GM19455 (cell line): Measurements from ENCODE around the gene FGF4.
"Not testable (repeated sequence)": the region's sequence is repeated elsewhere in the genome, so short reads cannot be mapped to it uniquely, and the experiment has no call there.

ENCODE experiments used
- ATAC-seq: cut with Tn5 transposase; IDR thresholded peaks from one replicate; pipeline ENCODE4 v1.9.1; 2021; ENCODE audit not compliant: unreplicated experiment

The FGF4 gene

DNA sequence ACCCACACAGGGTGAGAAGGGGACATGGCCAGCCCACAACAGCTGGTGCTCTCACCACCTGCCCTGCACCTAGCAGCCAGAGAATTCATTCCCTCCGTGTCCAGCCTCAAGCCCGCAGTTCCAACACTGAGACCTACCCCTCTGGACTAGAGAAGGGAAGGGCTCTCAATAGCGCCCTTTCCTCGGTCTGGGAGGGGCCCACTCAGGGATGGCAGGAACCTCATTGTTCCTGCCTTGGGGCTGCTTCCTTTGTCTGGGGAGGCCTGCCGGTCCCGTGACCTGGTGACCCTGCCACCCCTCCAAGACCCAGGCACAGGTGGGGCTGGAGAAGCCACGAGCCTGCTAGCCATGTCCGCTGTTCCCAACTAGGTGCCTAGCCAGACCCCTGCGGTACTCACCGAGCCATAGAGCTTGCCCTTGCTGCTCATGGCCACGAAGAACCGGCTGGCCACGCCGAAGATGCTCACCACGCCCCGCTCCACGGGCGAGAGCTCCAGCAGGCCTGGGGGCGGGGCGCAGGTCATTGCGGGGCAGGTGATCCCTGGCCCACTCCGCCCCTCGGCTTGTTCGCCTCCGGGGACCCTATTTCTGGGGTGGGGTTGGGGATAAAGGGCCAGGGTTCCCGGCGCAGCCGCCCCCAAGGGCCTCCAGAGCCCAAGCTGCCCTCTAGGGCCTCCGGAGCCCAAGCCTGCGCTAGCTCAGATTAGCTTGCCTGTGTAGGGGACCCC, 1.4 kb downstream of the FGF4 start:
- ATAC-seq: no peak

DNA sequence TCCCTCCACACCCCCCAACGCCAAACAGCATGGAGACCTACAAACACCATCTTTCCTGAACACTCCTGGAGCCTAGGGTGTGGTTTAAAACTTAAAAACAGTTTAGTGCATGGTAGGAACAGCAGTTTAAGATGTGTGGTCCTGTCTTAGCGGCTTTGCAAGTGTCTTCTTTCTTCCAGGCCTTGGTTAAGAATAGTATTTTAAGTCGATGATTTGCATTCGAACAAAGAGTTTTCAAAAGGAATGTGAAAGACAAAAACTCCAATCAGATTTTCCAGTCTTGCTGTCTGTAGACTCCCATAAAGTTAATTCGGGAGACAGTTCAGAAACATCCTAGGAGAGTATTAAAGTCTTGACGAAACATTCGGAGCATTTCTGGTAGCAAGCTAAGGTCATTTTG, 3.7 kb downstream of the FGF4 start:
- ATAC-seq: no peak

GRCh38 chr11:69770540-69770939, 4.6 kb downstream of the FGF4 start:
- no peak for ATAC-seq

- no peak for ATAC-seq
Measured at GRCh38 chr11:69765498-69765995, 9.6 kb downstream of the FGF4 start.

- ATAC-seq: not testable (repeated sequence)
Measured at GRCh38 chr11:69764918-69765317, 10.2 kb downstream of the FGF4 start.

DNA sequence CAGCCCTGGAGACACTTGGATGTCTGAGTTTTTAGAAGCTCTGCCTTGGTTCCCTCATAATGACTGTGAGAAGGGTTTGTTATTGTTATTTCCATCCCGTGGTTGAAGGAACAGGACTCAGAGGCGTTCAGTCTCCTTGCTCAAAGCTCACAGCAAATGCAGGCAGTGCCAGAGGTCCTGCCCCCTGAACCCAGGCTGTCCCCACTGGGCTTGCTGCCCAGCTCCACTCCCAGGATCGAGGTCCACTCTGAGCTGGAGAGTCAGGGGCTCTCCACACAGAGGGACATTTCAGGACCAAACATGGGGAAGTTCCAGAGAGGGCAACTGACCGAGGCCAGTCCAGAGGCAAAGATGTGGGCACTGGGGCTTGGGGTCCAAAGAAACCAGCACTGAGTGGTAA, 14.8 kb downstream of the FGF4 start:
- no peak for ATAC-seq

DNA sequence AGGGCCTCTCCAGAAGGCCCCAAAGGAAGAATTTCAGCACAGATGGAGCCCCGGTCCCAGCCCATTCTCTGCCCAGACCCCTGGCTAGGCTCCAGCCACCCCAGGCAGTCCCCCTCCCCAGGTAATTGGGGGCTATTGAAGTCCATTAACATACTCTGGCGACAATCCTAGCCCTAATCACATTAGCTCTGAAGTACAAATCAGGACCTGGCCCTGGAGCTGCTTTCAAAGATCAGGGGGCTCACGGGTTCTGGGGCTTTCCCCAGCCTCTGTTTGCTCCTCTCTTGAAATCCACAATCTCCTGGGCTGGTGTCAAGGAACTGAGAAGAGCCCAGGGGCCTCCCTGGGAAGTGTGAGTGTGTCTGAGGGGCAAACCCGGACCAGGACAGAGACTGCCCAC, 22.3 kb downstream of the FGF4 start:
- ATAC-seq: no peak

DNA sequence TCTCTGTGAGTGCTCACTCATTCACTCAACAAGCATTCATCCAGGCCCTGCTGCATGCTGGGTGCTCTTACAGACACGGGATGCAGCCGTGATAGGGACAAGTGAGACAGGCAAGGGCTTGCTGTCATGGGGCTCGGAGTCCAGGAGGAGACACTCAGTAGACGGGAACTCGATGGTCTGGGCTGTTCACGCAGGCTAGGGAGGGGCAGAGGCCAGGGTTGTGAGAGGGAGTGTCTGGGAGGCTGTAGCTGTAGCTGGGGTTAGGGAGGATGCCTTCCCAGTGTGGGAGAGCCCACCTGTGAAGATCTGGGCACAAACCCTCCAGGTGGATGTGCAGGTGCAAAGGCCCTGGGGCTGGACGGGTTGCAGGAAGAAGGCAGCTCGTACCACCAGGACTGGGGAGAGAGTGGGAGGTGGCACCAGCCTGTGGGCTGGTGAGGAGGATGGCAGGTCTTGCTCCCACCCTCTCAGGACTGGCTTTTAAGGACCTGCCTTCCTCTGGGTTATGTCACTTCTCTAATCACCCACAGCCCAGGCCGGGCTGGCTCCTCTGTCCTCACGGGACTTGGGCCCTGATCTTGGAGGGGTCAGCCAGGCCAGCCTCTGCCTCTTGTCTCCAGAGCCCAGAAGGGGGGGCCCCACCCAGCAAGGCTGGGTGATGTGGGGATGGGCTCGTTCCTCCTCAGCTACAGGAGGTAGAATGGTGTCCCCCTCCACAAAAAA, 24.1 kb downstream of the FGF4 start:
- no peak for ATAC-seq

GRCh38 chr11:69750108-69750850, 24.9 kb downstream of the FGF4 start:
- no peak for ATAC-seq

DNA sequence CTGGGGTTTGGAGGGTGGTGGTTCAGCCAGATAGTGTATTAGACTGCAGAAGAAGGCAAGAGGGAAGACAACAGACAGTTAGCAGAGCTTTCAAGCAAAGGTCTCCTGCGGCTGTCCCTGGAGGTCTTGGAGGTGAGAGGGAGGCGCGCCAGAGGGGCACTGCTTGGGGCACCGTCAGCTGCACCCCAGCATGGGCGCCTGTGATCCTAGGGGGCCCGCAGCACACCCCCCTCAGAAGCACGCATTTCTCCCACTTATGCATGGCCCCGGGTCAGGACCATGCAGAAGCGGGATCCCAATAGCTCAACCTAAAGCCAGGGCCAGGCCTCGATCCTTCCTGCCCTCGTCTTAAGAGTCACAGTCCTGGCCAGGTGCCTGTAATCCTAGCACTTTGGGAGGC, 26.5 kb downstream of the FGF4 start:
- no peak for ATAC-seq

- ATAC-seq: no peak
Measured at GRCh38 chr11:69746752-69747742, 28.1 kb downstream of the FGF4 start.

- ATAC-seq: no peak
Measured at GRCh38 chr11:69746140-69746539, 29.0 kb downstream of the FGF4 start.

GRCh38 chr11:69745201-69745600, 29.9 kb downstream of the FGF4 start:
- no peak for ATAC-seq

GRCh38 chr11:69744435-69744834, 30.7 kb downstream of the FGF4 start:
- ATAC-seq: no peak

DNA sequence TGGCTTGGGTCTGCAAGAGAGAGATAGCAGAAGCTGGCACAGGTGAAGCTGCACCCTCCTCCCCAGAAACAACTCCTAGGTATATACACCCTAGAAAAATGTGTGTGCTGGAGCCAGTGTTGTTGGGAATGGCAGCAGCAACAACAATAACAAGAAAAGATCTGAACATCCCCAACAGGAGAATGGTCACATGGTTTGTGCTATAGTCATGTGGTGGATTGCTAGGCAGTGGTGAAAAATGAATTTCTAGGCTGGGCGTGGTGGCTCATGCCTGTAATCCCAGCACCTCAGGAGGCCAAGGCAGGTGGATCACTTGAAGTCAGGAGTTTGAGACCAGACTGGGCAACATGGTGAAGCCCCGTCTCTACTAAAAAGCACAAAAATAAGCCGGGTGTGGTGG, 40.3 kb downstream of the FGF4 start:
- ATAC-seq: no peak

GRCh38 chr11:69734367-69734766, 40.8 kb downstream of the FGF4 start:
- ATAC-seq: no peak

GRCh38 chr11:69732910-69733309, 42.2 kb downstream of the FGF4 start:
- no peak for ATAC-seq

GRCh38 chr11:69731110-69731509, 44.0 kb downstream of the FGF4 start:
- ATAC-seq: no peak

DNA sequence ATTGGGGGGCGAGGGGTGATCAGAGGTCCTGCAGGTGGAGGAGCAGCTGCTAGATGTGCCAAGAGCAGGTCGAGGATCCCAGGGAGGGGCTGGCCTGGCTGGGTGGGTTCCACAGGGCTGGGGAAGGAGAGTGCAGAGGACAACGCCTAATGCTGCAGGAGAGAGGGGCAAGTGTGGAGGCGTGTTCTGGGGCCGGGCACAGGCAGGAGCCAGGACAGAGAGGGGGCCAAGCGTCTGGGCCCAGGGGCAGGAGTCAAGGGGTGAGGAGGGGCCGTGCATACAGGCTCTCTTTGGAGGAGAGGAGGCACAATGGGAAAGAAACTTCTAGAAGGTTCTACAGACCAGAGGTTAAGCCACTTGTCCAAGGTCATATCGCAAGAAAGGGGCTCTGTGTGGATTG, 44.6 kb downstream of the FGF4 start:
- no peak for ATAC-seq

DNA sequence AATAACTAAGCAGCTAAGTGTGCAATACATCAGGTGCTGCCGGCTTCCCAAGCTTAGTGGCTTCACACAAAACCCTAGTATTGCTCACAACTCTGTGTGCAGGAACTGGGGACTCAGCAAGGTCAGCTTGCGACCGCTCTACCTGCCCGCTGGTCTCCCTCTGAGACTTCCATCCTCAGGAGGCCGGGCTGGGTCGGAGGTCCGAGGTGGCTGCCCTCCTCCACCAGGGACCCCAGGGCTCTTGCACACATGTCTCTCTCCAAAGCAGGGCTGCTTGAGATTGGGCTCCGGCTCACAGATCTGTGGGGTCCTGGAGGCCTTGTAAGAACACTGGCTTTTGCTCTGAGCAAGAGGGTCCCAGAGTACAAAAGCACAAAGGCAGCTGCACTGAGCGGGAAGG, 45.9 kb downstream of the FGF4 start:
- no peak for ATAC-seq

DNA sequence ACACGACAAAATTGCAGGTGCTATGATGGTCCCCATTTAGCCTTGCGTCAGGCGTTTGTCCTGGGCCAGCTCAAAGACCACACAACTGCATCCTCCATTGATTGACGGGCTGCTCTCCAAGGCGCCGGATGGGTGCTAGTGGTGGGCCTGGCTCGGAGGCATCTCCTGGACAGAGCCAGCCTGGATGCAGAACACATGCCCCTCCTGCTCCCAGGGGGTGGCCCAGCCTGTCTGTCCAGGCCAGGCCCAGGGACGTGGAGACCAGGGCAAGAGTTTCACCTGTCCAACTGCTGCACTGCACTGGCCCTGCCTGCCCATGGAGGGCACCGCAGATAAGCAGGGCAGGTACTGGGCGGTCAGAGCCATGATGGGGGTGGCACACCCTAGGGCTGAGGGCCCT, 47.9 kb downstream of the FGF4 start:
- ATAC-seq: no peak
